Upper lobe of left lung (tissue), 6 donors: ENCODE results near the gene ZNF200. TPM values are rescaled to one million over a fixed set of nuclear protein-coding genes. Genes with fewer than 3 reads are reported as not detected.
"Not testable (repeated sequence)": the region's sequence is repeated elsewhere in the genome, so short reads cannot be mapped to it uniquely, and the experiment has no call there.

Experiments
- ATAC-seq, 2 donors: fragments of 200-7000 bp; cut with Tn5 transposase; one replicate each; pipeline ENCODE4 v1.9.1; 2022; ENCODE audit warnings: mild to moderate bottlenecking in 2 of 2, moderate library complexity in 2 of 2; ENCODE audit not compliant: low FRiP score in 2 of 2
- DNase-seq, 2 donors: peaks; one replicate each; pipeline ENCODE4 v3.0.0-alpha.2; 2019 to 2020
- H3K27ac ChIP-seq, 4 donors: fragments of 200-600 bp; sonication (generic); one replicate each; pipeline ENCODE4 v1.5.1; 2016 to 2019
- H3K27me3 ChIP-seq, 4 donors: fragments of 200-600 bp; sonication (generic); one replicate each; pipeline ENCODE4 v1.5.1; 2017 to 2019
- H3K36me3 ChIP-seq, 4 donors: fragments of 200-600 bp; sonication (generic); one replicate each; pipeline ENCODE4 v1.5.1; 2016 to 2019
- H3K4me1 ChIP-seq, 4 donors: fragments of 200-600 bp; sonication (generic); one replicate each; pipeline ENCODE4 v1.5.1; 2018 to 2019
- H3K4me3 ChIP-seq, 4 donors: fragments of 200-600 bp; sonication (generic); one replicate each; pipeline ENCODE4 v1.5.1; 2017 to 2019; ENCODE audit warnings: mild to moderate bottlenecking in 2 of 4, moderate library complexity in 1 of 4
- H3K9me3 ChIP-seq, 4 donors: fragments of 200-600 bp; sonication (generic); one replicate each; pipeline ENCODE4 v1.5.1; 2018 to 2019
- EP300 ChIP-seq, 4 donors: sonication (generic); formaldehyde crosslinking; IDR thresholded peaks; one replicate each; pipeline ENCODE4 v1.5.1; 2017; ENCODE audit warnings: antibody characterized with exemption in 4 of 4, control low read depth in 2 of 4
- POLR2A ChIP-seq, 4 donors: fragments of 450-650 bp; IDR thresholded peaks; one replicate each; pipeline ENCODE4 v1.5.1; 2016 to 2017; ENCODE audit warnings: antibody characterized with exemption in 4 of 4, mild to moderate bottlenecking in 2 of 4
- POLR2AphosphoS5 ChIP-seq, 2 donors: sonication (generic); formaldehyde crosslinking; IDR thresholded peaks; one replicate each; pipeline ENCODE4 v1.5.1; 2017; ENCODE audit warnings: antibody characterized with exemption in 2 of 2
- WGBS, 2 donors: methylation state at CpG; one replicate each; pipeline ENCODE4 v1.1.5; 2017 to 2018; 5-methylcytosine and 5-hydroxymethylcytosine counted together
- total RNA-seq, 6 donors: library from RNA; depleted of rRNA in 4 of 6; stranded (reverse); fragments of >200 nt in 4 of 6; gene quantifications; one replicate each; pipeline versions ENCODE4 v1.1.0 to v1.2.1, GENCODE V29; 2016 to 2021
- TF ChIP-seq, protein P1 (sequence below), 6 experiments: fragments of 450-650 bp in 4 of 6; fragments of 200-600 bp in 2 of 6; sonication (generic) in 2 of 6; IDR thresholded peaks; one replicate each; pipeline ENCODE4 v1.5.1; 2016 to 2019; ENCODE audit warnings: antibody characterized with exemption in 6 of 6
- donor health status: DM: no; HTN: no; CAD: no; lungs with moderate emphysema.
- donor health status: DM: no; HTN: yes; CAD: no; lungs with severe emphysema.

ZNF200 gene
- total RNA-seq, 6 donors from 2014 or later, result 6.4 to 9.5 (median 7.8) TPM

DNA sequence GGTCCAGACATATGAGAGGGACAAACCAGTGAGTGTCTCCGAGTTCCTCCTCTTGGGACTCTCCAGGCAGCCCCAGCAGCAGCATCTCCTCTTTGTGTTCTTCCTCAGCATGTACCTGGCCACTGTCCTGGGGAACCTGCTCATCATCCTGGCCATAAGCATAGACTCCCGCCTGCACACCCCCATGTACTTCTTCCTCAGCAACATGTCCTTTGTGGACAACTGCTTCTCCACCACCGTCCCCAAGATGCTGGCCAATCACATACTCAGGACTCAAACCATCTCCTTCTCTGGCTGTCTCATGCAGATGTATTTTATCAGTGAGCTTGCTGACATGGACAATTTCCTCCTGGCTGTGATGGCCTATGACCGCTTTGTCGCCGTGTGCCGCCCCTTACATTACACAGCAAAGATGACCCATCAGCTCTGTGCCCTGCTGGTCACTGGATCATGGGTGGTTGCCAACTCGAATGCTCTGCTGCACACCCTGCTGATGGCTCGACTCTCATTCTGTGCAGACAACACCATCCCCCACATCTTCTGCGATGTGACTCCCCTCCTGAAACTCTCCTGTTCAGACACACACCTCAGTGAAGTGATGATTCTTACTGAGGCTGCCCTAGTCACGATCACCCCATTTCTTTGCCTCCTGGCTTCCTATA, 19.2 kb downstream of the ZNF200 start:
- ATAC-seq (peak in 1 of 2 donors; percentile 34), DNase-seq (no peak)
- Histone ChIP-seq H3K27ac (peak overlapping the region in 1 of 4 donors; percentile 36), H3K4me3 (no peak overlapping the region), H3K36me3 (no peaks in the 10 kb centered on the region), H3K27me3 (no peaks in the 10 kb centered on the region), H3K9me3 (peaks cover 0 to 10% (median 2%) of the 10 kb centered on the region in 4 donors), H3K4me1 (no peaks in the 10 kb centered on the region)
- 70 to 85% methylated on average over 11 of the region's 11 CpGs for WGBS, 2 donors
- TF ChIP-seq POLR2A (IDR thresholded peaks at IDR 0.05) (no peak), POLR2AphosphoS5 (IDR thresholded peaks at IDR 0.05) (no peak), EP300 (IDR thresholded peaks at IDR 0.05) (no peak)
- TF ChIP-seq, protein P1, sequence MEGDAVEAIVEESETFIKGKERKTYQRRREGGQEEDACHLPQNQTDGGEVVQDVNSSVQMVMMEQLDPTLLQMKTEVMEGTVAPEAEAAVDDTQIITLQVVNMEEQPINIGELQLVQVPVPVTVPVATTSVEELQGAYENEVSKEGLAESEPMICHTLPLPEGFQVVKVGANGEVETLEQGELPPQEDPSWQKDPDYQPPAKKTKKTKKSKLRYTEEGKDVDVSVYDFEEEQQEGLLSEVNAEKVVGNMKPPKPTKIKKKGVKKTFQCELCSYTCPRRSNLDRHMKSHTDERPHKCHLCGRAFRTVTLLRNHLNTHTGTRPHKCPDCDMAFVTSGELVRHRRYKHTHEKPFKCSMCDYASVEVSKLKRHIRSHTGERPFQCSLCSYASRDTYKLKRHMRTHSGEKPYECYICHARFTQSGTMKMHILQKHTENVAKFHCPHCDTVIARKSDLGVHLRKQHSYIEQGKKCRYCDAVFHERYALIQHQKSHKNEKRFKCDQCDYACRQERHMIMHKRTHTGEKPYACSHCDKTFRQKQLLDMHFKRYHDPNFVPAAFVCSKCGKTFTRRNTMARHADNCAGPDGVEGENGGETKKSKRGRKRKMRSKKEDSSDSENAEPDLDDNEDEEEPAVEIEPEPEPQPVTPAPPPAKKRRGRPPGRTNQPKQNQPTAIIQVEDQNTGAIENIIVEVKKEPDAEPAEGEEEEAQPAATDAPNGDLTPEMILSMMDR (IDR thresholded peaks at IDR 0.05), result no peak

DNA sequence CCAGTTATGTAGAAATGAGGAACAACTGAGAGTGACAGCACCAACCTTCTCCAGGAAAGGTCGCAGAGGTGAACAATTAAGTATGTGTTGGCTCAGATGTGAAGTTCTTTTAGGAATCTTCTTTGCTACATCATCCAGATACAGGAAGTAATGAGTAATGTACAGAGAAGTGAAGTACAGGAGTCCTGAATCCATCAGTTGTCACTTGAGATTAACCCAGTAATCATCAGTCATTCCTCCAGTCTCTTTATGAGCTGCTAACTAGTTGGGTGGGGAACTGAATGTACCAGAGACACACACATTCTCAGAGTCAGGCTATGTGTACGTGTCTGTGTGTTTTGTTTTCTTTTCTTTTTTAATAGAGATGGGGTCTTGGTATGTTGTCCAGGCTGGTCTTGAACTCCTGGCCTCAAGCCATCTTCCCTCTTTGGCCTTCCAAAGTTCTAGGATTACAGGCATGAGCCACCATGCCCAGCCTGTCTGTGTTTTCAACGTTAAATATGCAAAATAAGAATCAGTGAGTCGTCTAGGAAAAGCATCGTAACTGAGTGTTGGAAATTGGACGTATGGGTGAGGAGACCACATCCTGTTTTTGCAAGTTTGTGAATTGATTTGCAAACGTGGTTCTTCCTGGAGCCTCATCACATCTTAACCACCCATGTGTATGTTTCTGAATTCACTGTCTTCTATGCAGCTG, 19.9 kb downstream of the ZNF200 start:
- 38 to 46% methylated on average over 7 of the region's 7 CpGs for WGBS, 2 donors

DNA sequence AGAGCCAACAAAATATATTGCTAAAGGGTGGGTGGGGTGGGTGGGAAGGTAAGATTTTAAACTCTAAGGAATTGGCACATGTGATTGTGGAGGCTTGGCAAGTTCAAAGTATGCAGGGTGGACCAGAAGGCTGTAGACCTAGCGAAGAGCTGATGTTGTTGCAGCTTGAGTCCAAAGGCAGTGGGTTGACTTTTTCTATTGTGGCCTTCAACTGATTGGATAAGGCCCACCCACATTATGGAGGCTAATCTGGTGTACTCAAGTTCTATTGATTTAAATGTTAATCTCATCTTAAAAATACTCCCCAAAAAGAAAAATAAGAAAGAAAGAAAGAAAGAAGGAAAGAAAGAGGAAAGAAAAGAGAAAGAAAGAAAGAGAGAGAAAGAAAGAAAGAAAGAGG, 22.4 kb downstream of the ZNF200 start:
- Histone ChIP-seq H3K36me3 (no peaks in the 10 kb centered on the region), H3K4me1 (no peaks in the 10 kb centered on the region), H3K9me3 (peaks cover 0 to 3% (median 0%) of the 10 kb centered on the region in 4 donors), H3K27me3 (no peaks in the 10 kb centered on the region), H3K4me3 (no peak overlapping the region), H3K27ac (no peak overlapping the region)
- 82 to 85% methylated on average over 1 of the region's 1 CpG for WGBS, 2 donors
- DNase-seq (no peak), ATAC-seq (no peak)
- TF ChIP-seq, protein P1 (IDR thresholded peaks at IDR 0.05), result no peak
- TF ChIP-seq POLR2AphosphoS5 (IDR thresholded peaks at IDR 0.05) (no peak), EP300 (IDR thresholded peaks at IDR 0.05) (no peak), POLR2A (IDR thresholded peaks at IDR 0.05) (no peak)

More for the DNA sequence above, 19.9 kb downstream of the ZNF200 start:
- H3K4me3 ChIP-seq, result no peak overlapping the region
- H3K27me3 ChIP-seq, result no peaks in the 10 kb centered on the region
- peak overlapping the region in 1 of 4 donors; percentile 18 for H3K27ac ChIP-seq
- H3K4me1 ChIP-seq, result no peaks in the 10 kb centered on the region
- TF ChIP-seq POLR2A (IDR thresholded peaks at IDR 0.05) (no peak), POLR2AphosphoS5 (IDR thresholded peaks at IDR 0.05) (no peak), EP300 (IDR thresholded peaks at IDR 0.05) (no peak)
- TF ChIP-seq, protein P1 (IDR thresholded peaks at IDR 0.05), result no peak
- DNase-seq (no peak), ATAC-seq (no peak)
- H3K9me3 ChIP-seq, result peaks cover 0 to 4% (median 0%) of the 10 kb centered on the region in 4 donors
- no peaks in the 10 kb centered on the region for H3K36me3 ChIP-seq

DNA sequence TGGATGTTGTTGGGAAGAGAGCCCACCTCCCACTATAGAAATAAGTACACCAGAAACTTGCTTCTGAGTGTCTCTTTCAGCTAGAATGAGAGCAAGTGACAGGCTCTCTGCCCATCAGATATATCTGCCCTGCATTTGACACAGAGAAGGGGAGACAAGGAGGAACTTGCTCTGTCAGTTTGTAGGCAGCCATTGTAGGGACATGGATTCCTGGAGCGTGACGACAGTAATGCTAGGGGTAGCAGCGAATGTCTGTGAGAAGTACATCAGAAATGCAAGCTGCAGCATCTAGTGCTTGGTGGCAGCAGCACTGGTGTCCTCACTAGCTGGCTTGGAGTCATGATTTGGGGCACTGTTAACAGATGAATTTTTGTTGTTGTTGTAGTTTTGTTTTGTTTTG, 23.0 kb downstream of the ZNF200 start:
- TF ChIP-seq POLR2A (IDR thresholded peaks at IDR 0.05), result no peak
- TF ChIP-seq EP300 (IDR thresholded peaks at IDR 0.05), result no peak
- Histone ChIP-seq H3K4me3 (no peak overlapping the region), H3K27me3 (no peaks in the 10 kb centered on the region), H3K4me1 (no peaks in the 10 kb centered on the region), H3K36me3 (no peaks in the 10 kb centered on the region), H3K9me3 (peaks cover 0 to 9% (median 0%) of the 10 kb centered on the region in 4 donors), H3K27ac (no peak overlapping the region)
- ATAC-seq (no peak), DNase-seq (no peak)
- 73 to 91% methylated on average over 3 of the region's 3 CpGs for WGBS, 2 donors

DNA sequence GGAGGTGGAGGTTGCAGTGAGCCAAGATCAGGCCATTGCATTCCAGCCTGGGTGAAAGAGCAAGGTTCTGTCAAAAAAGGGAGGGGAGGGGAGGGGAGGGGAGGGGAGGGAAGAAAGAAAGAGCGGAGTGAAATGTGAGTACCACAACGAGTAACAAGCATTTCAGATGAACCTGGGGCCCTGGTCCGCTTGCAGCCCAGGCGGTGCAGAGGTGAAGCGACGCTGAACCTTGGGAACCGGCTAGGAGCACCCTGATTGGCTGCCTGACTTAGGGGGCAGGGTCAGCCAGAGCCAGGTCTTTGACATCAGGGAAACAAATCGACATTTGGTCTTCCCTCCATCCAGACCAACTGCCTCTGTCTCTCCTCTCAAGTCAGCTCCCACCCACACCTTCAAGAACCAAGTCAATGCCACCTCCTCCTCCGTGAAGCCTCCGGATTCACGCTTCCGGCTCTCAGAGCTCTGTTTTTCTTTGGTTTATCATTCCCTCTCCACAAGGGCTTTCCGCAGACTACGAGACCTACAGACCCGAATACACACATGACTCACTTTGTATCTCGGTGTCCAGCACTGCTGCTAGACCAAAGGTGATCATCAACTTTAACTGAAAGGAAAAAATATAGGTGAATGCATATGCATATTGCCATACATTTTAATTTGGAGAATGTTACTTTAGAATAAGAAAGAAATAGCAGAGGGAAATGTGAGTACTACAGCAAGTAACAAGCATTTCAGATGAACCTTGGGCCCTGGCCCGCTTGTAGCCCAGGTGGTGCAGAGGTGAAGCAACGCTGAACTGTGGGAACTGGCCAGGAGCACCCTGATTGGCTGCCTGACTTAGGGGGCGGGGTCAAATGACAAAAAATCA, 27.6 kb downstream of the ZNF200 start:
- Histone ChIP-seq H3K36me3 (no peaks in the 10 kb centered on the region), H3K27me3 (no peaks in the 10 kb centered on the region), H3K4me1 (no peaks in the 10 kb centered on the region), H3K9me3 (peaks cover 8 to 25% (median 13%) of the 10 kb centered on the region in 4 donors), H3K4me3 (no peak overlapping the region), H3K27ac (no peak overlapping the region)
- ATAC-seq, result no peak
- no peak for TF ChIP-seq EP300 (IDR thresholded peaks at IDR 0.05)
- TF ChIP-seq POLR2A (IDR thresholded peaks at IDR 0.05), result no peak
- TF ChIP-seq, protein P1 (IDR thresholded peaks at IDR 0.05), result no peak
- no peak for TF ChIP-seq POLR2AphosphoS5 (IDR thresholded peaks at IDR 0.05)
- WGBS, 2 donors, result 62 to 71% methylated on average over 18 to 19 of the region's 19 CpGs
- DNase-seq, result no peak

DNA sequence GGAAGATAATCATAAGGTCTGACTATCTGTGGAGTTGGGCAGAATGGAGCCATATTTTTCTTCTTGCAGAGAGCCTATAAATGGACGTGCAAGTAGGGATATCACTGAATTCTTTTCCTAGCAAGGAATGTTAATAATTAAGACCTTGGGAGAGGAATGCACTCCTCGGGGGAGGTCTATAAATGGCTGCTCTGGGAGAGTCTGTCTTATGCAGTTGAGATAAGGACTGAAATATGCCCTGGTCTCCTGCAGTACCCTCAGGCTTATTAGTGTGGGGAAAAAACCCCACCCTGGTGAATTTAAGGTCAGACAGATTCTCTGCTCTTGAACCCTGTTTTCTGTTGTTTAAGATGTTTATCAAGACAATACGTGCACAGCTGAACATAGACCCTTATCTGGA, 29.0 kb downstream of the ZNF200 start:
- ATAC-seq, result not testable (repeated sequence)
- H3K9me3 ChIP-seq, result peaks cover 8 to 25% (median 13%) of the 10 kb centered on the region in 4 donors
- 63 to 65% methylated on average over 3 of the region's 3 CpGs for WGBS, 2 donors

More for the DNA sequence above, 29.0 kb downstream of the ZNF200 start:
- H3K27ac ChIP-seq, H3K4me1 ChIP-seq, H3K36me3 ChIP-seq, DNase-seq, H3K27me3 ChIP-seq, H3K4me3 ChIP-seq: not testable (repeated sequence)
